ENCODE data around the gene NUDCD3.

NUDCD3 gene

DNA sequence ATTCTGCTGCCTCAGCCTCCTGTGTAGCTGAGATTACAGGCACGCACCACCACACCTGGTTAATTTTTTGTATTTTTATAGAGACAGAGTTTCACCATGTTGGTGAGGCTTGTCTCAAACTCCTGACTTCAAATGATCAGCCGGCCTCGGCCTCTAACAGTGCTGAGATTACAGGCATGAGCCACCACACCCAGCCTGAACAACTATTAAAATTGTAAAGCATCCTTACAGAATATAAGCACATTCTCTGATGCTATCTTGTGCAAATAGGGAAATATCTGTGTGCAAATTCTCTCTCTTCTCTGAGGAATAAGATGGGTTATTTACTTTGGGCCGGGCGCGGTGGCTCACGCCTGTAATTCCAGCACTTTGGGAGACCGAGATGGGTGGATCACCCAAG is 12.5 kb downstream of the NUDCD3 start:
- no peaks in the 10 kb centered on the region for H3K9me2 ChIP-seq (replicated peaks; ENCODE audit: insufficient read depth, low read length)
- no peak overlapping the region for H3K27ac ChIP-seq (ENCODE audit: low read length)
- no peak overlapping the region for H2AFZ ChIP-seq (ENCODE audit: low read length)
- H3K36me3 ChIP-seq (replicated peaks; ENCODE audit: insufficient read depth, low read length), result peaks cover 22% of the 10 kb centered on the region
- no peaks in the 10 kb centered on the region for H3K4me1 ChIP-seq (ENCODE audit: low read length)
- TF ChIP-seq, protein P1, sequence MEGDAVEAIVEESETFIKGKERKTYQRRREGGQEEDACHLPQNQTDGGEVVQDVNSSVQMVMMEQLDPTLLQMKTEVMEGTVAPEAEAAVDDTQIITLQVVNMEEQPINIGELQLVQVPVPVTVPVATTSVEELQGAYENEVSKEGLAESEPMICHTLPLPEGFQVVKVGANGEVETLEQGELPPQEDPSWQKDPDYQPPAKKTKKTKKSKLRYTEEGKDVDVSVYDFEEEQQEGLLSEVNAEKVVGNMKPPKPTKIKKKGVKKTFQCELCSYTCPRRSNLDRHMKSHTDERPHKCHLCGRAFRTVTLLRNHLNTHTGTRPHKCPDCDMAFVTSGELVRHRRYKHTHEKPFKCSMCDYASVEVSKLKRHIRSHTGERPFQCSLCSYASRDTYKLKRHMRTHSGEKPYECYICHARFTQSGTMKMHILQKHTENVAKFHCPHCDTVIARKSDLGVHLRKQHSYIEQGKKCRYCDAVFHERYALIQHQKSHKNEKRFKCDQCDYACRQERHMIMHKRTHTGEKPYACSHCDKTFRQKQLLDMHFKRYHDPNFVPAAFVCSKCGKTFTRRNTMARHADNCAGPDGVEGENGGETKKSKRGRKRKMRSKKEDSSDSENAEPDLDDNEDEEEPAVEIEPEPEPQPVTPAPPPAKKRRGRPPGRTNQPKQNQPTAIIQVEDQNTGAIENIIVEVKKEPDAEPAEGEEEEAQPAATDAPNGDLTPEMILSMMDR (IDR thresholded peaks at IDR 0.05; ENCODE audit: low read length), result no peak
- TF ChIP-seq EZH2 (optimal IDR thresholded peaks at IDR 0.05; ENCODE audit: low read depth, low read length) (no peak), EZH2phosphoT487 (IDR thresholded peaks at IDR 0.05; ENCODE audit: low read length) (no peak)
- H3K27me3 ChIP-seq (replicated peaks; ENCODE audit: insufficient read depth, low read length), result no peaks in the 10 kb centered on the region
- H3K4me2 ChIP-seq (ENCODE audit: low read depth, low read length), result no peak overlapping the region
- 0 out of 2 replicates have a peak, but pooled peaks cover 4% of the 10 kb centered on the region for H4K20me1 ChIP-seq (ENCODE audit: insufficient read depth, low read length)
- H3F3A ChIP-seq (ENCODE audit: insufficient read depth, low read length), result no peaks in the 10 kb centered on the region
- H3K9me3 ChIP-seq (replicated peaks; ENCODE audit: insufficient read depth, low read length), result no peaks in the 10 kb centered on the region
- peaks cover 94% of the 10 kb centered on the region for H3K79me2 ChIP-seq (ENCODE audit: low read length)
- no peak overlapping the region for H3K9ac ChIP-seq (ENCODE audit: low read length)
- DNase-seq, result no peak
- H3K4me3 ChIP-seq (ENCODE audit: low read length), result no peak overlapping the region

GRCh38 chr7:44477063-44477830 is 13.2 kb downstream of the NUDCD3 start:
- no peaks in the 10 kb centered on the region for H3K9me2 ChIP-seq (replicated peaks; ENCODE audit: insufficient read depth, low read length)
- no peaks in the 10 kb centered on the region for H3K4me1 ChIP-seq (ENCODE audit: low read length)
- H3F3A ChIP-seq (ENCODE audit: insufficient read depth, low read length), result no peaks in the 10 kb centered on the region
- DNase-seq, result peak; percentile 71
- TF ChIP-seq, protein P1 (IDR thresholded peaks at IDR 0.05; ENCODE audit: low read length), result peak; percentile 96
- TF ChIP-seq EZH2 (optimal IDR thresholded peaks at IDR 0.05; ENCODE audit: low read depth, low read length) (no peak), EZH2phosphoT487 (IDR thresholded peaks at IDR 0.05; ENCODE audit: low read length) (no peak)
- no peak overlapping the region for H3K27ac ChIP-seq (ENCODE audit: low read length)
- H3K36me3 ChIP-seq (replicated peaks; ENCODE audit: insufficient read depth, low read length), result peaks cover 23% of the 10 kb centered on the region
- H3K27me3 ChIP-seq (replicated peaks; ENCODE audit: insufficient read depth, low read length), result no peaks in the 10 kb centered on the region
- H3K4me2 ChIP-seq (ENCODE audit: low read depth, low read length), result no peak overlapping the region
- no peak overlapping the region for H2AFZ ChIP-seq (ENCODE audit: low read length)
- no peaks in the 10 kb centered on the region for H3K9me3 ChIP-seq (replicated peaks; ENCODE audit: insufficient read depth, low read length)
- H4K20me1 ChIP-seq (ENCODE audit: insufficient read depth, low read length), result 0 out of 2 replicates have a peak, but pooled peaks cover 4% of the 10 kb centered on the region
- H3K9ac ChIP-seq (ENCODE audit: low read length), result no peak overlapping the region
- peaks cover 94% of the 10 kb centered on the region for H3K79me2 ChIP-seq (ENCODE audit: low read length)
- no peak overlapping the region for H3K4me3 ChIP-seq (ENCODE audit: low read length)

GRCh38 chr7:44476313-44476712 is 14.1 kb downstream of the NUDCD3 start:
- Histone ChIP-seq H2AFZ (ENCODE audit: low read length) (no peak overlapping the region), H3K36me3 (replicated peaks; ENCODE audit: insufficient read depth, low read length) (peaks cover 22% of the 10 kb centered on the region; the same call in 1 of the 2 replicates), H3K27ac (ENCODE audit: low read length) (no peak overlapping the region), H3K9ac (ENCODE audit: low read length) (no peak overlapping the region), H3K27me3 (replicated peaks; ENCODE audit: insufficient read depth, low read length) (no peaks in the 10 kb centered on the region), H4K20me1 (ENCODE audit: insufficient read depth, low read length) (0 out of 2 replicates have a peak, but pooled peaks cover 4% of the 10 kb centered on the region), H3K9me3 (replicated peaks; ENCODE audit: insufficient read depth, low read length) (no peaks in the 10 kb centered on the region), H3K79me2 (ENCODE audit: low read length) (peaks cover 94% of the 10 kb centered on the region), H3K4me3 (ENCODE audit: low read length) (no peak overlapping the region), H3K9me2 (replicated peaks; ENCODE audit: insufficient read depth, low read length) (no peaks in the 10 kb centered on the region), H3K4me2 (ENCODE audit: low read depth, low read length) (no peak overlapping the region), H3F3A (ENCODE audit: insufficient read depth, low read length) (no peaks in the 10 kb centered on the region), H3K4me1 (ENCODE audit: low read length) (no peaks in the 10 kb centered on the region)
- DNase-seq, result no peak
- TF ChIP-seq EZH2 (optimal IDR thresholded peaks at IDR 0.05; ENCODE audit: low read depth, low read length), result no peak
- TF ChIP-seq, protein P1 (IDR thresholded peaks at IDR 0.05; ENCODE audit: low read length), result no peak
- no peak for TF ChIP-seq EZH2phosphoT487 (IDR thresholded peaks at IDR 0.05; ENCODE audit: low read length)

Data from MM.1S (cell line).